GM23338 (cell line): Measurements from ENCODE around the gene B4GALT2. TPM values are rescaled to one million over a fixed set of nuclear protein-coding genes. Genes with fewer than 3 reads are reported as not detected.
A peak's percentile ranks its signal among the peaks of the same experiment; 100 is the strongest.

Experiments
- ATAC-seq: fragments of 200-7000 bp; cut with Tn5 transposase; 3 replicates; pipeline ENCODE4 v1.9.1; 2020
- DNase-seq: peaks from one replicate; pipeline ENCODE4 v3.0.0-alpha.2; 2015; ENCODE audit warnings: low spot score
- H2AFZ ChIP-seq: fragments of 200-600 bp; sonication (generic); 2 replicates; pipeline ENCODE4 v1.8.0; 2016; ENCODE audit warnings: antibody characterized with exemption, mild to moderate bottlenecking, moderate library complexity
- H3F3A ChIP-seq: fragments of 200-600 bp; sonication (generic); replicated peaks from 2 replicates; pipeline ENCODE4 v1.8.0; 2017; ENCODE audit warnings: antibody characterized with exemption, mixed run types, low read depth
- H3K27ac ChIP-seq: fragments of 200-600 bp; sonication (generic); 2 replicates; pipeline ENCODE4 v1.6.1; 2016; ENCODE audit warnings: low read depth
- H3K27me3 ChIP-seq: fragments of 200-600 bp; sonication (generic); 2 replicates; pipeline ENCODE4 v1.8.0; 2016; ENCODE audit warnings: mild to moderate bottlenecking, mixed run types, moderate library complexity; ENCODE audit not compliant: insufficient read depth
- H3K36me3 ChIP-seq: fragments of 200-600 bp; sonication (generic); 2 replicates; pipeline ENCODE4 v1.8.0; 2016; ENCODE audit warnings: mild to moderate bottlenecking; ENCODE audit not compliant: insufficient read depth
- H3K4me1 ChIP-seq: fragments of 200-600 bp; sonication (generic); 2 replicates; pipeline ENCODE4 v1.8.0; 2016; ENCODE audit warnings: mild to moderate bottlenecking, moderate library complexity; ENCODE audit not compliant: insufficient read depth
- H3K4me2 ChIP-seq: fragments of 200-600 bp; sonication (generic); 2 replicates; pipeline ENCODE4 v1.7.1; 2017; ENCODE audit warnings: mixed run types
- H3K4me3 ChIP-seq: fragments of 200-600 bp; sonication (generic); 2 replicates; pipeline ENCODE4 v1.6.1; 2016; ENCODE audit warnings: mixed run types
- H3K79me2 ChIP-seq: fragments of 200-600 bp; sonication (generic); replicated peaks from 2 replicates; pipeline ENCODE4 v1.8.0; 2017; ENCODE audit warnings: mild to moderate bottlenecking; ENCODE audit not compliant: insufficient read depth
- H3K9me2 ChIP-seq: fragments of 200-600 bp; sonication (generic); 2 replicates; pipeline ENCODE4 v1.8.0; 2017; ENCODE audit not compliant: insufficient read depth
- H4K20me1 ChIP-seq: fragments of 200-600 bp; sonication (generic); replicated peaks from 2 replicates; pipeline ENCODE4 v1.8.0; 2017; ENCODE audit warnings: mild to moderate bottlenecking; ENCODE audit not compliant: insufficient read depth
- H3K27ac Mint-ChIP-seq: 2 replicates; pipeline ENCODE4 v1.8.0; 2020; ENCODE audit warnings: inconsistent platforms, mild to moderate bottlenecking, moderate library complexity, mixed read lengths
- H3K27me3 Mint-ChIP-seq: 3 replicates; pipeline ENCODE4 v1.8.0; 2022; ENCODE audit warnings: low read depth, mild to moderate bottlenecking, moderate library complexity, mixed read lengths, inconsistent platforms; ENCODE audit not compliant: insufficient read depth, poor library complexity
- H3K36me3 Mint-ChIP-seq: 3 replicates; pipeline ENCODE4 v1.8.0; 2021; ENCODE audit warnings: low read depth, mild to moderate bottlenecking, inconsistent platforms, moderate library complexity, mixed read lengths
- H3K4me1 Mint-ChIP-seq: 3 replicates; pipeline ENCODE4 v1.8.0; 2020; ENCODE audit warnings: mild to moderate bottlenecking, inconsistent platforms, mixed read lengths
- H3K4me3 Mint-ChIP-seq: 3 replicates; pipeline ENCODE4 v1.8.0; 2021; ENCODE audit warnings: moderate library complexity, mild to moderate bottlenecking, inconsistent platforms, mixed read lengths
- H3K9me3 Mint-ChIP-seq: 3 replicates; pipeline ENCODE4 v1.8.0; 2020; ENCODE audit warnings: moderate library complexity, mild to moderate bottlenecking, inconsistent platforms, mixed read lengths
- CREB1 ChIP-seq: fragments of 250-450 bp; sonication (Bioruptor Pico); IDR thresholded peaks from 2 replicates; pipeline ENCODE4 v1.5.0; 2020; ENCODE audit warnings: low read depth, mild to moderate bottlenecking, moderate library complexity
- CTCF ChIP-seq, 2 experiments: fragments of 200-600 bp in 1 of 2; sonication (generic) in 1 of 2; conservative IDR thresholded peaks; 2 replicates each; pipeline versions ENCODE4 v1.5.1 to v1.6.1; 2016 to 2017; ENCODE audit warnings: antibody characterized with exemption in 2 of 2, low read depth in 2 of 2, mild to moderate bottlenecking in 2 of 2, moderate library complexity in 1 of 2
- ETS1 ChIP-seq: IDR thresholded peaks from 2 replicates; pipeline ENCODE4 v1.6.1; 2016; ENCODE audit warnings: antibody characterized with exemption
- EZH2phosphoT487 ChIP-seq: fragments of 200-600 bp; sonication (generic); IDR thresholded peaks from one replicate; pipeline ENCODE4 v1.8.1; 2018; ENCODE audit warnings: antibody characterized with exemption; ENCODE audit not compliant: unreplicated experiment
- JUNB ChIP-seq: IDR thresholded peaks from one replicate; pipeline ENCODE4 v1.6.1; 2016; ENCODE audit warnings: antibody characterized with exemption; ENCODE audit not compliant: unreplicated experiment
- POLR2AphosphoS5 ChIP-seq: IDR thresholded peaks from 2 replicates; pipeline ENCODE4 v1.6.1; 2016; ENCODE audit warnings: antibody characterized with exemption, low read depth
- STAT1 ChIP-seq: IDR thresholded peaks from one replicate; pipeline ENCODE4 v1.6.1; 2016; ENCODE audit warnings: antibody characterized with exemption; ENCODE audit not compliant: unreplicated experiment
- ZNF331 ChIP-seq: fragments of 250-450 bp; sonication (Bioruptor Pico); IDR thresholded peaks from 2 replicates; pipeline ENCODE4 v1.5.0; 2020; ENCODE audit warnings: low read depth, mild to moderate bottlenecking, moderate library complexity
- polyA plus RNA-seq: library from polyadenylated mRNA; unstranded; fragments of >200 nt; fragmentation: Nextera tagmentation; extraction: Ambion mirVana; gene quantifications from 2 replicates; pipeline ENCODE4 v1.2.1, GENCODE V29; 2016
- total RNA-seq: library from RNA; depleted of rRNA; stranded (reverse); fragments of >200 nt; shearing (Covaris generic); gene quantifications from 2 replicates; pipeline ENCODE4 v1.2.3, GENCODE V29; 2014

The B4GALT2 gene
- total and polyA plus RNA-seq, 2 experiments from 2014 or later: 22.4 to 63.1 TPM

- Mint-ChIP-seq H3K4me1 (peaks cover 39% of the 10 kb centered on the region), H3K36me3 (peaks cover 50% of the 10 kb centered on the region), H3K4me3 (peak overlapping the region; percentile 90), H3K27ac (peak overlapping the region; percentile 78), H3K27me3 (peaks cover 35% of the 10 kb centered on the region), H3K9me3 (no peaks in the 10 kb centered on the region)
- Histone ChIP-seq H2AFZ (peak overlapping the region; percentile 59; the same call in 1 of the 2 replicates), H3K9me2 (no peaks in the 10 kb centered on the region), H3K27ac (no peak overlapping the region), H3K27me3 (no peaks in the 10 kb centered on the region), H3K4me3 (peak overlapping the region; percentile 69), H4K20me1 (peaks cover 19% of the 10 kb centered on the region), H3F3A (peaks cover 29% of the 10 kb centered on the region; the same call in 1 of the 2 replicates), H3K4me2 (peak overlapping the region; percentile 84), H3K4me1 (peaks cover 18% of the 10 kb centered on the region), H3K36me3 (0 out of 2 replicates have a peak, but pooled peaks cover 7% of the 10 kb centered on the region), H3K79me2 (peaks cover 16% of the 10 kb centered on the region)
- ATAC-seq (peak; percentile 21), DNase-seq (peak; percentile 59)
- TF ChIP-seq POLR2AphosphoS5: 0 out of 2 replicates have a peak, but pooled peaks have one; percentile 46
- no peak for TF ChIP-seq EZH2phosphoT487
These were observed 681 bp downstream of the B4GALT2 start for GRCh38 chr1:43979528-43980254.

- peak overlapping the region; percentile 59; the same call in 1 of the 2 replicates for H2AFZ ChIP-seq
- H3K36me3 ChIP-seq: 0 out of 2 replicates have a peak, but pooled peaks cover 7% of the 10 kb centered on the region
- Mint-ChIP-seq H3K36me3 (peaks cover 53% of the 10 kb centered on the region), H3K27me3 (peaks cover 34% of the 10 kb centered on the region), H3K27ac (no peak overlapping the region), H3K4me3 (peak overlapping the region; percentile 90), H3K9me3 (no peaks in the 10 kb centered on the region), H3K4me1 (peaks cover 39% of the 10 kb centered on the region)
- peaks cover 17% of the 10 kb centered on the region for H4K20me1 ChIP-seq
- H3K4me3 ChIP-seq: peak overlapping the region; percentile 69
- H3K27ac ChIP-seq: no peak overlapping the region
- DNase-seq (no peak), ATAC-seq (no peak)
- H3K9me2 ChIP-seq: no peaks in the 10 kb centered on the region
- peaks cover 13% of the 10 kb centered on the region for H3K79me2 ChIP-seq
- TF ChIP-seq STAT1: no peak
- no peak for TF ChIP-seq JUNB
- TF ChIP-seq CREB1 (CRISPR knock-in tag): no peak
- no peak for TF ChIP-seq ETS1
- no peak for TF ChIP-seq ZNF331
- TF ChIP-seq CTCF (conservative IDR thresholded peaks at IDR 0.05; ENCODE audit: low read depth in 2 of 2): no peak
- peaks cover 26% of the 10 kb centered on the region; the same call in 1 of the 2 replicates for H3F3A ChIP-seq
- H3K27me3 ChIP-seq: no peaks in the 10 kb centered on the region
- peaks cover 17% of the 10 kb centered on the region for H3K4me1 ChIP-seq
- H3K4me2 ChIP-seq: peak overlapping the region; percentile 84
These were observed 1.5 kb downstream of the B4GALT2 start for GRCh38 chr1:43980255-43981134.
